Naive B cell (primary cell): ENCODE results near the gene PLD3. TPM values are rescaled to one million over a fixed set of nuclear protein-coding genes. Genes with fewer than 3 reads are reported as not detected.
A peak's percentile ranks its signal among the peaks of the same experiment; 100 is the strongest.

Experiments
- ATAC-seq, 2 donors: fragments of 150-1000 bp; cut with Tn5 transposase; 2 replicates each; pipeline ENCODE4 v1.10.0; 2021; ENCODE audit warnings: low read depth in 2 of 2, mild to moderate bottlenecking in 2 of 2, moderate library complexity in 2 of 2
- DNase-seq: peaks from one replicate; pipeline ENCODE4 v3.0.0; 2022
- H3K27ac Mint-ChIP-seq, 6 donors: one replicate each; pipeline ENCODE4 v1.8.0; 2020 to 2022; ENCODE audit warnings: mild to moderate bottlenecking in 6 of 6, mixed read lengths in 6 of 6, moderate library complexity in 5 of 6, inconsistent platforms in 2 of 6
- H3K27me3 Mint-ChIP-seq, 3 donors: one replicate each; pipeline ENCODE4 v1.8.0; 2021 to 2022; ENCODE audit warnings: mixed read lengths in 3 of 3, mild to moderate bottlenecking in 1 of 3
- H3K36me3 Mint-ChIP-seq, 2 donors: one replicate each; pipeline ENCODE4 v1.8.0; 2020 to 2022; ENCODE audit warnings: mixed read lengths in 2 of 2, inconsistent platforms in 1 of 2, mild to moderate bottlenecking in 1 of 2
- H3K4me1 Mint-ChIP-seq, 3 donors: one replicate each; pipeline ENCODE4 v1.8.0; 2020 to 2022; ENCODE audit warnings: mixed read lengths in 3 of 3, inconsistent platforms in 1 of 3, mild to moderate bottlenecking in 1 of 3, moderate library complexity in 1 of 3
- H3K4me3 Mint-ChIP-seq, 8 donors: one replicate each; pipeline ENCODE4 v1.8.0; 2020 to 2022; ENCODE audit warnings: mild to moderate bottlenecking in 8 of 8, mixed read lengths in 8 of 8, moderate library complexity in 8 of 8, inconsistent platforms in 2 of 8
- H3K9me3 Mint-ChIP-seq, 7 donors: one replicate each; pipeline ENCODE4 v1.8.0; 2020 to 2022; ENCODE audit warnings: mixed read lengths in 7 of 7, mild to moderate bottlenecking in 5 of 7, inconsistent platforms in 2 of 7, moderate library complexity in 1 of 7
- polyA plus RNA-seq, 6 donors: library from polyadenylated mRNA; unstranded; fragments of 300-500 nt; fragmentation: Illumina TruSeq; gene quantifications; one replicate each; pipeline ENCODE4 v1.2.3, GENCODE V29; 2021; ENCODE audit warnings: low read depth in 6 of 6

Gene PLD3
- polyA plus RNA-seq, 6 donors from 2014 or later: 28.2 to 46.5 (median 37.2) TPM

DNA sequence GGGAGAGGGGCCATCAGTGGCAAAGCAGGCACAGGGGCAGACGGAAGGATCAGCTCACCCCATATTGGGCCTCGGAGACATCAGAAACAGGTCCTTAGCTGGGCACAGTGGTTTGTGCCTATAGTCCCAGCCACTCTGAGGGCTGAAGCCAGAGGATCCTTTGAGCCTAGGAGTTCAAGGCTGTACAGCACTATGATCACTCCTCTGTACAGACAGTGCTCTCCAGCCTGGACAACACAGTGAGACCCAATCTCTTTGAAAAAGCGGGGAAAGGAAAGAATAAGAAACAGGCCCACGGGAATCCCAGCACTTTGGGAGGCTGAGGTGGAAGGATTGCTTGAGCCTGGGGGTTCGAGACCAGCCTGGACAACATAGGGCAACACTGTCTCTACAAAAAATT is 71.3 kb downstream of the PLD3 start:
- H3K4me1 Mint-ChIP-seq: peaks cover 22 to 40% (median 31%) of the 10 kb centered on the region in 3 donors
- no peaks in the 10 kb centered on the region for H3K9me3 Mint-ChIP-seq
- H3K27me3 Mint-ChIP-seq: peaks cover 0 to 10% (median 0%) of the 10 kb centered on the region in 3 donors
- no peaks in the 10 kb centered on the region for H3K36me3 Mint-ChIP-seq
- ATAC-seq (no peak), DNase-seq (no peak)
- peak overlapping the region in 1 of 6 donors; percentile 67 for H3K27ac Mint-ChIP-seq
- H3K4me3 Mint-ChIP-seq: peak overlapping the region in 7 of 8 donors; percentile 35 to 89 (median 77)

DNA sequence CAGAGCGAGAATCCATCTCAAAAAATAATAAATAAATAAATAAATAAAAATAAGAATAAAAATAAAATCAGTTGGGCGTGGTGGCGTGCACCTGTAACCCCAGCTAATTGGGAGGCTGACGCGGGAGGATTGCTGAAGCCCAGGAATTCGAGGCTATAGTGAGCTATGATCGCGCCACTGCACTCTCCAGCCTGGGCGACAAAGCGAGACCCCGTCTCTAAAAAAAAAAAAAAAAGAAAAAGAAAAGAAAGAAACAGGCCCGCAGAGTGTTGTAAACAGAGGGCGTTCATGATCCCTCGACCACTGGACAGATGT is 71.9 kb downstream of the PLD3 start:
- H3K4me1 Mint-ChIP-seq: peaks cover 24 to 43% (median 34%) of the 10 kb centered on the region in 3 donors
- H3K27me3 Mint-ChIP-seq: peaks cover 0 to 10% (median 0%) of the 10 kb centered on the region in 3 donors
- H3K9me3 Mint-ChIP-seq: no peaks in the 10 kb centered on the region

DNA sequence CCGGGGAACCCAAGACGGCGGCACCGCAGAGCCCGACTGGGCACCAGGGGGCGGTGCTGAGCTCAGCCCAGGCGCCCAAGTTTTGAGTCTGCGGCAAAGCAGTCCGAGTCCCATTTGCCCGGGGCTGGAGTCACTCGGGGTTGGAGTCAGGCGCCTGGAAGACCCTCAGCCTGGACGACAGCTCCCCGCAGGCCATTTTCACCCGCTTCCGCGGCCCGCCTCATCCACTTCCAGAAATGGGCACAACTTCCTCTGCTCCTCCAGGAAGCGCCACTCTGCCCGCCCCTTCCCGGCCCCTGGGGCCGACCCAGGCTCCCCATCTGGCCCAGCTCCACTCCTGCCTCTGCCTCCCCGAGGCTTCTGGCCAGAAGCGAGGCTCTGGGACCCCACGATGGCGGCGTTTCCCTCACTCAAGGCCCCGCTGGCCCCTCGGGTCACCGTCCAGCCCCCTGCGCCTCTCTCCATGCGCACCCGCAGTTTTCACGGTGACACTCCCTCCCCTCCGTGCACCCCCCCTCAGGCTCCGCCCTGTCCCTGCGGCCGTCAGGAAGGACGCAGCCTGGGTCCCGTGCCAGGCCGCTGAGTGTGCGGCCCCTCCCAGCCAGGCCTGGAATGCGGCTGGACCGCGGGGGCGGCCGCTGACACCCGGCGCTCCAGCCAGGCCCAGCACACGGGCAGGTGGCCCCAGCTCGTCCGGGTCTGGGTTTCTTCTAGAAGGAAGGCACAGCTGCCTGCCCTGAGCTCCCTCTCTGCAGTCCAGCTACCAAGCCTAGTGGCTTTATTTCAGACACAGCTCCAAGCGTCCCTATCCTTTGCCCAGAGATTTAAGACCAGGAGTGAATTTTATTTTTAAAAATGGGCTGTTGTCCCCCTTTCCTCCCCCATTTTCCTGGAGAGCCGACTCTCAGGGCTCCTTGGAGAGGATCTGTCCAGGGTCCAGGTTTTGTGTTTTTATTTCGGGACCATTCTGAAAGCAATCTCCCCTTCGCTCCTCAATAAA is 72.6 kb downstream of the PLD3 start:
- H3K9me3 Mint-ChIP-seq: no peaks in the 10 kb centered on the region
- peak overlapping the region; percentile 80 to 93 (median 89) for H3K4me3 Mint-ChIP-seq
- ATAC-seq: peak; percentile 56 to 59
- DNase-seq: peak; percentile 80
- H3K27me3 Mint-ChIP-seq: peaks cover 0 to 10% (median 0%) of the 10 kb centered on the region in 3 donors
- H3K27ac Mint-ChIP-seq: peak overlapping the region; percentile 54 to 94 (median 92)
- H3K36me3 Mint-ChIP-seq: no peaks in the 10 kb centered on the region
- peaks cover 26 to 45% (median 33%) of the 10 kb centered on the region in 3 donors for H3K4me1 Mint-ChIP-seq

More for the DNA sequence above, 71.9 kb downstream of the PLD3 start:
- no peak for ATAC-seq
- Mint-ChIP-seq H3K4me3 (peak overlapping the region; percentile 80 to 93 (median 89)), H3K36me3 (no peaks in the 10 kb centered on the region), H3K27ac (peak overlapping the region in 5 of 6 donors; percentile 49 to 94 (median 92))
- no peak for DNase-seq

DNA sequence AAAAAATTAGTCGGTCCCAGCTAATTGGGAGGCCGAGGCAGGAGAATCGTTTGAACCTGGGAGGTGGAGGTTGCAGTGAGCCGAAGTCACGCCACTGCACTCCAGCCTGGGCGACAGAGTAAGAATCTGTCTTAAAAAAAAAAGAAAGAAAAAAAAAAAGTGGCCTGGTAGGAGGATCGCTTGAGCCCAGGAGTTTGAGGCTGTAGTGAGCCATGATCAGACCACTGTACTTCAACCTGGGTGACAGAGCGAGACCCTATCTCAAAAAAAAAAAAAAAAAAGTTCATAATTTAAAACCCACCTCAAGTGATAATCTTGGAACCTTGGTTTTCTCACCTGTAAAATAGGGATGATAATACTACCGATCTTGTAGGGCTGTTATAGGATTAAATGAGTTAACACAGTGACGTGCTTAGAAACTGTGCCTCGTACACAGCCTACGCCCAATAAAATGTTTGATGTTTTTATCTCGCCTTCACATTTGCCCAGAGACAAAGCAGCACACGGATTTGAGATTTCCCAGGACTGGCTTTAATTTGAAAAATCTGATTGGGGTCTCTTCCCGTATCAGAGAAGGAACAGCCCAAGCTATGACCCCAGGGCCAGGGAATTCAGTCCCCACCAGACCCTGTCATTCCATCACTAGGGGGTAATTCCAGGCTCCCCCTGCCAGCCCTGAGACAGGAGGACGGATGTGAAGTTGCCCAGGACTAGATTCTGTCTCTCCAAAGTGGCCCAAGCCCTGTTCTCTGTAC is 73.7 kb downstream of the PLD3 start:
- ATAC-seq: no peak
- DNase-seq: no peak
- Mint-ChIP-seq H3K4me1 (peaks cover 25 to 47% (median 30%) of the 10 kb centered on the region in 3 donors), H3K9me3 (no peaks in the 10 kb centered on the region), H3K36me3 (no peaks in the 10 kb centered on the region), H3K27me3 (peaks cover 0 to 10% (median 0%) of the 10 kb centered on the region in 3 donors), H3K4me3 (peak overlapping the region; percentile 5 to 92 (median 78)), H3K27ac (peak overlapping the region in 5 of 6 donors; percentile 54 to 92 (median 63))

DNA sequence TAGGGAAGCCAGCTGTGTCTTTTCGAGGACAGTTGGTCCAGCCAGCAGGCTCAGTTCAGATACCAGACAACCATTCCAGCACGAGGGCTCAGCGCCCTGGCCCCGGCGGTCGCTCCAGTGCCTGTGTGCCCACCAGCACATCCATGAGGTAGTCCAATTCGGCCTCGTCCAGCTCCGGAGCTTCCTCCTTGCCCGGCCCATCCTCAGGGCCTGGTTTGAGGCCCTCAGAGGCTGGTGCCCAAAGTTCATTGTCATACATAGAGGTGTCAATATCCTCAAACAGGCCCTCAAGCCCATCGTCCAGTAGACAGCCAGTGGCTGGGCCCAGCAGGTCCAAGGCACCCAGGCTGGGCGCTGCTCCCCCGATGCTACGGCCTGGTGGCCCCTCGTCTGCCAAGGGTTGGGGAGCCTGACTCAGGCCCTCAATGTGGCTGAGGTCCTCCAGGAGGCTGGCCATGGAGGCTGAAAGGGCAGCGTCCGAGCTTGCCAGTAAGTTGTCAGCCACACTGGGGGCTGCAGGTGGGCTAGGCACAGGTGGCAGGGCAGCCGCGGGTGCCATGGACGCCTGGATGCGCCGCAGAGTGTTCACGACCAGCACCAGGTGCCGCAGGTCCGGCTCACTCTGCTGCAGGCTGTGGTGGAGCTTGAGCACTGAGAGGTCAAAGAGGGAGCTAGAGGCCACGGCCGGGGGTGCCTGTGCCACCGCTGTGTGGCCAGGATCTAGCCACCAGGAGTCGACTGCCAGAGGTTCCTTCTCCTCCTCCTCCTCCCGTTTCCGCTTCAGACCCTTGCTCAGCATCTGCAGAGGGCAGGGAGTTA is 74.5 kb downstream of the PLD3 start:
- Mint-ChIP-seq H3K27me3 (peaks cover 0 to 5% (median 0%) of the 10 kb centered on the region in 3 donors), H3K27ac (peak overlapping the region in 4 of 6 donors; percentile 63 to 85 (median 64)), H3K9me3 (no peaks in the 10 kb centered on the region), H3K36me3 (no peaks in the 10 kb centered on the region), H3K4me3 (peak overlapping the region in 6 of 8 donors; percentile 46 to 94 (median 72)), H3K4me1 (peaks cover 24 to 42% (median 24%) of the 10 kb centered on the region in 3 donors)
- ATAC-seq (no peak), DNase-seq (no peak)

DNA sequence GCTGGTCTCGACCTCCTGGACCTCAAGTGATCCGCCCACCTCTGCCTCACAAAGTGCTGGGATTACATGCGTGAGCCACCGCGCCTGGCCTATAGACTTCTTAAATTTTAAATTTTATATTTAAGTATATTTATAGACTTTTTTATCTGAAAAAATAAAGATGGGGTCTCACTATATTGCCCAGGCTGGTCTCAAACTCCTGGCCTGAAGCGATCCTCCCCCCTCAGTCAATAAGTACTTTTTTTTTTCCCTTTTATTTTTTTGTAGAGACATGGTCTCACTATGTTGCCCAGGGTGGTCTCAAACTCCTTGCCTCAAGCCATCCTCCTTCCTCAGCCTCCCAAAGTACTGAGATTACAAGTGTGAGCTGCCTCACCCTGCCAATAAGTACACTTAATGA is 75.4 kb downstream of the PLD3 start:
- Mint-ChIP-seq H3K36me3 (no peaks in the 10 kb centered on the region), H3K27ac (peak overlapping the region in 3 of 6 donors; percentile 75 to 90 (median 78)), H3K4me3 (peak overlapping the region in 7 of 8 donors; percentile 45 to 94 (median 77)), H3K4me1 (peaks cover 19 to 35% (median 24%) of the 10 kb centered on the region in 3 donors), H3K9me3 (no peaks in the 10 kb centered on the region), H3K27me3 (no peaks in the 10 kb centered on the region)
- no peak for ATAC-seq
- DNase-seq: no peak

DNA sequence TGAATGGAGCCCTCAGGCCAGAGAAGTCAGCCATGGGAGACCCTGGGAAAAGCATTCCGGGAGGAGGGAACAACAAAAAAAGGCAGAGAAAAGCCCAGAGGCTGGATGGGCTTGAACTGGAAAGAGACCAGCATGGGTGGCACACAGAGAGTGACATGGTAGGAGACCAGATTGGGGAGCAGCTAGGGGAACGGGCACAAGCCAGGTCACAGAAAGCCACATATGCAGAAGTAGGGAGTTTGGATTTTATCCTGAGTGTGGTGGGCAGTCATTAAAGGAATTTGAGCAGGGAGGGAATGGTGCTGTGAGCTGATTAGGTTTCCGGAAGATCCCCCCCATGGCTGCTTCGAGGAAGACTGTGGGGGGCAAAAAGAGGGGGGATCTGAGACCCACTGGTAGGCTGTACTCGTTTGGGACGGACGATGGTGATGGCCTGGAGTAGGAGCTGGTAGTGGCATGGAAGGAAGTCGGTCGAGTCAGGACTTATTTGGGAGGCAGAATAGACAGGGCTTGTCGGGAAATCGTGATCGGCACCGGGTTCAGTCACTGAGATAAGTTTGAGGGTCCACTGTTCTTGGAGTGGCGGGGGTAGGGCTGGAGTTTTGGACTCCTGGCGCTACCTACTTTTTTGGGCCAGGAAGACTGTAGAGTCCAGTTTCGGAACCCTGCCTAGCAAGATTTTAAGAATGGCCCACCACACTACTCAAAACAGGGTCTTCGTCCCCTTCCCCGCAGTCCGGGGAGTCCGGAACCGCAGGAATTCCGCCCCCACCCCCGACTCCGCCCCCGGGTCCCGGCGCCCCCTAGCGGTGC is 76.3 kb downstream of the PLD3 start:
- DNase-seq (no peak), ATAC-seq (no peak)
- no peaks in the 10 kb centered on the region for H3K27me3 Mint-ChIP-seq
- H3K27ac Mint-ChIP-seq: peak overlapping the region; percentile 90 to 98 (median 96)
- peaks cover 16 to 32% (median 24%) of the 10 kb centered on the region in 3 donors for H3K4me1 Mint-ChIP-seq
- no peaks in the 10 kb centered on the region for H3K9me3 Mint-ChIP-seq
- peak overlapping the region; percentile 91 to 96 (median 94) for H3K4me3 Mint-ChIP-seq
- no peaks in the 10 kb centered on the region for H3K36me3 Mint-ChIP-seq

DNA sequence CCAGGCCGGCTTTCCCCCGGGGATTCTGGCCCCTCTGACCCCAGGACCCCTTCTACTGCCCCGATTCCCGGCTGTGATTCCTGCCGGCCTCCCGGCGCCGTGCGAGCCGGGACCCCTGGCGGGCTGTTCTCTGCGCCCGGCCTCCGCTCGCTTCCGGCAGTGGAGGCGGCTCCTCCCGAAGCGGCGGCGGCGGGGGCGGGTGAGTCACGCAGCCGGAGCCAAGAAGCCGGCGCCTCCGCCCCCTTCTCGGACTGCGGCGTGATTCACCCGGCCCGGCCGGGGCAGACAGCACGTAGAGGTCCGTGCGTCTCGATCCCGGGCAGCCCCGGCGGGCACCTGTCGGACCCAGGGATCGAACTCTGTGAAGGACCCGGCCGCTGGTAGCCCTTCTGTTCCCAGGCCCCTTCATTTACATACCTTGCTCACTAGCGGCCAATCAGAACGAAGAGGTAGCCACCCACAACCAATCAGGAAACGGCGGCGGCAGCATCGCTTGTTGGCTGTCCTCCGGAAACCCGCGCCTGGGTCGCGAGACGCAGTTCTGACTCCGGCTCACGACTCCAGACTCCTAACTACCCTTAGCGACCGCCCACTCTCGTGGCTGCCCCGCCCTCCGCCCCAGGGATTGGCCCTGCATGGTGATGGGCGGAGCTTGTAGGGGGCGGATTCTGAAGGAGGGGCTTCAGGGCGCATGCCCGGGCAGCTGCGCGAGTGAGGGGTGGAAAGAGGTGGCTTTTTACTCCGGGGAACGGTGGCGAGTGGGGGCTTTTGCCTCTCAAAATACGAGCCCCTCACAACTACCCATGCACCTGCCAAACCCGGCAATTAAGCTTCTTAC is 77.2 kb downstream of the PLD3 start, which contains the start of gene SERTAD1:
Gene SERTAD1, minus strand, starts transcription at position 543 of the 838 bp plus-strand sequence. CDS start 2,446 bp downstream, outside the sequence.
- peak within 1 kb of the TSS; percentile 91 to 96 (median 94) for H3K4me3 Mint-ChIP-seq
- DNase-seq: peak; percentile 100
- peak; percentile 88 to 90 for ATAC-seq
- H3K4me1 Mint-ChIP-seq: peaks cover 15 to 29% (median 20%) of the 10 kb centered on the region in 3 donors
- no peaks in the 10 kb centered on the region for H3K9me3 Mint-ChIP-seq
- H3K36me3 Mint-ChIP-seq: no peaks in the 10 kb centered on the region
- peak within 1 kb of the TSS; percentile 90 to 98 (median 96) for H3K27ac Mint-ChIP-seq
- no peaks in the 10 kb centered on the region for H3K27me3 Mint-ChIP-seq

Other genes starting within 250 kb of the PLD3 start
- 1 to 10 TPM in 1 of 6 donors, under 1 TPM in 2, not detected in 3; 0.13 to 1.3 (median 0.21) TPM for gene MAP3K10, start 157.3 kb upstream of the PLD3 start, polyA plus RNA-seq
- not detected for gene TTC9B, start 130.3 kb upstream of the PLD3 start, polyA plus RNA-seq
- not detected for gene CCNP, start 122.0 kb upstream of the PLD3 start, polyA plus RNA-seq
- 10 to 100 TPM; 24.2 to 34.3 (median 30.8) TPM for gene AKT2, start 63.4 kb upstream of the PLD3 start, polyA plus RNA-seq
- 10 to 100 TPM in 1 of 6 donors, 1 to 10 TPM in 5; 6.2 to 14.0 (median 8.5) TPM for gene C19orf47, start 298 bp upstream of the PLD3 start, polyA plus RNA-seq
- gene HIPK4, start 41.5 kb downstream of the PLD3 start, polyA plus RNA-seq: not detected
- gene PRX, start 64.7 kb downstream of the PLD3 start, polyA plus RNA-seq: under 1 TPM in 4 of 6 donors, not detected in 2; 0.05 to 0.38 (median 0.23) TPM
- gene SERTAD1, start 77.3 kb downstream of the PLD3 start, polyA plus RNA-seq: 10 to 100 TPM in 4 of 6 donors, 1 to 10 TPM in 2; 8.7 to 23.0 (median 13.0) TPM
- gene SERTAD3, start 95.6 kb downstream of the PLD3 start, polyA plus RNA-seq: 10 to 100 TPM in 5 of 6 donors, 1 to 10 TPM in 1; 9.8 to 17.6 (median 13.3) TPM
- gene BLVRB, start 117.0 kb downstream of the PLD3 start, polyA plus RNA-seq: 10 to 100 TPM in 5 of 6 donors, 1 to 10 TPM in 1; 5.3 to 35.3 (median 24.5) TPM
- gene SPTBN4, start 118.3 kb downstream of the PLD3 start, polyA plus RNA-seq: not detected
- gene SHKBP1, start 228.2 kb downstream of the PLD3 start, polyA plus RNA-seq: 100 to 1,000 TPM; 125 to 196 (median 152) TPM